Inferior parietal cortex (tissue), 1 donor: Measurements from ENCODE around the gene SLC25A17.

Experiments used
- DNase-seq: peaks from one replicate; pipeline ENCODE4 v3.0.0-alpha.2; 2016; ENCODE audit errors: extremely low spot score

SLC25A17 gene

GRCh38 chr22:40758390-40758789 lies 60.8 kb downstream of the SLC25A17 start:
- no peak for DNase-seq

- no peak for DNase-seq
These were observed 62.1 kb downstream of the SLC25A17 start for GRCh38 chr22:40757071-40757470.

- no peak for DNase-seq
These were observed 66.0 kb downstream of the SLC25A17 start for GRCh38 chr22:40753114-40753513.

GRCh38 chr22:40751250-40751649 lies 67.9 kb downstream of the SLC25A17 start:
- no peak for DNase-seq

GRCh38 chr22:40749829-40750228 lies 69.3 kb downstream of the SLC25A17 start:
- DNase-seq = no peak

- DNase-seq = no peak
These were observed 70.5 kb downstream of the SLC25A17 start for GRCh38 chr22:40748388-40749355.

- DNase-seq = no peak
These were observed 71.8 kb downstream of the SLC25A17 start for GRCh38 chr22:40747361-40747760.

- no peak for DNase-seq
These were observed 72.5 kb downstream of the SLC25A17 start for GRCh38 chr22:40746428-40747220.

- DNase-seq = no peak
These were observed 75.4 kb downstream of the SLC25A17 start for GRCh38 chr22:40743768-40744167.

- DNase-seq = no peak
These were observed 78.0 kb downstream of the SLC25A17 start for GRCh38 chr22:40741116-40741515.

- DNase-seq = no peak
These were observed 79.4 kb downstream of the SLC25A17 start for GRCh38 chr22:40739721-40740120.

GRCh38 chr22:40733919-40734318 lies 85.2 kb downstream of the SLC25A17 start:
- no peak for DNase-seq

- no peak for DNase-seq
These were observed 86.2 kb downstream of the SLC25A17 start for GRCh38 chr22:40732999-40733292.

- no peak for DNase-seq
These were observed 89.9 kb downstream of the SLC25A17 start for GRCh38 chr22:40729284-40729683.

GRCh38 chr22:40728731-40729189 lies 90.4 kb downstream of the SLC25A17 start:
- DNase-seq = no peak

- DNase-seq = no peak
These were observed 91.1 kb downstream of the SLC25A17 start for GRCh38 chr22:40727964-40728615.

GRCh38 chr22:40727070-40727963 lies 91.8 kb downstream of the SLC25A17 start:
- no peak for DNase-seq

- DNase-seq = no peak
These were observed 92.6 kb downstream of the SLC25A17 start for GRCh38 chr22:40726514-40726913.

- no peak for DNase-seq
These were observed 95.7 kb downstream of the SLC25A17 start for GRCh38 chr22:40723396-40723933.

- no peak for DNase-seq
These were observed 97.9 kb downstream of the SLC25A17 start for GRCh38 chr22:40721266-40721665.
